GM10266 (cell line): ENCODE results near the gene NCKAP5.
"Not testable (repeated sequence)": the region's sequence is repeated elsewhere in the genome, so short reads cannot be mapped to it uniquely, and the experiment has no call there.

Experiments
- DNase-seq: peaks from one replicate; pipeline ENCODE4 v3.0.0; 2012; ENCODE audit errors: extremely low spot score
- CTCF ChIP-seq: IDR thresholded peaks from 2 replicates; pipeline ENCODE4 v1.5.1; 2012; ENCODE audit warnings: mild to moderate bottlenecking, low read depth; ENCODE audit not compliant: control insufficient read depth, insufficient read depth; ENCODE audit errors: missing control alignments

Gene NCKAP5

GRCh38 chr2:133231264-133231663, 337.0 kb downstream of the NCKAP5 start:
- DNase-seq = no peak
- TF ChIP-seq CTCF = no peak

- no peak for DNase-seq
- no peak for TF ChIP-seq CTCF
Observed at GRCh38 chr2:133229974-133230373, 338.3 kb downstream of the NCKAP5 start.

DNA sequence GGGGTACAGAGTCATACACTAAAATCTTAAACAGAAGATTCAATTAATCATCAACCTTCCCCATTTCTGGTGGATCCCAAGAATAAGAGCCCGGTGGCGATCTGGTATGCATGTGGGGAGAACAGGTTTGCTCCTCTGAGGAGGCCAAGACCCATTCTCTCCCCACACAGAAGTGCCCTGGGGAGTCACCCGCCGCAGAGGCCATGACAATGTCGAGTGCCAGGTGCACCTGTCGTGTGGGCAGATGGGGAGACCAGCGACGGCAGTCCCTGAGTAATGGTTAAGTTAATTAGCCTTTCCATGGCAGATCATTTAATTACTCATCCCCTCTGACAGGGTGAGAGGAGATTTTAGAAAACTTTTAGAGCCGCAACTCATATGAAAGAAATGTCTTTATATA, 345.0 kb downstream of the NCKAP5 start:
- no peak for DNase-seq

DNA sequence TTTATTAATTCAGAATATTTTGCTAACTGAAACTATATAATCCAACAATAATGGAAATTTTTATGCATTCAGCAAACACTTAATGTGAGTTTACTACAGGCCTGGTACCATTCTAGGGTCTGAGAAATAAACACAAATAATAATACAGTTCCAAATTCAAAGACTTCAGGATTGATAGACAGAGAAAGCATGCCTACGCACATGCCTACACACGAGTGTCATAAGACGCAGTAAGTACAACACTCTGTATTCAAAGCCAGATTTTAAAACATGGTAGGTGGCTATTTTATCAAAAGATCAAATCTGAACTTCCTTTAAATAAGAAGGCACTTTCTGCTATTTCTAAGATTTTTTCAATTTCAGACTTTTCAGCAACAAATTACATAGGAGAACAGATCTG, 346.9 kb downstream of the NCKAP5 start:
- TF ChIP-seq CTCF = no peak
- no peak for DNase-seq

More for the DNA sequence above, 345.0 kb downstream of the NCKAP5 start:
- TF ChIP-seq CTCF = no peak

DNA sequence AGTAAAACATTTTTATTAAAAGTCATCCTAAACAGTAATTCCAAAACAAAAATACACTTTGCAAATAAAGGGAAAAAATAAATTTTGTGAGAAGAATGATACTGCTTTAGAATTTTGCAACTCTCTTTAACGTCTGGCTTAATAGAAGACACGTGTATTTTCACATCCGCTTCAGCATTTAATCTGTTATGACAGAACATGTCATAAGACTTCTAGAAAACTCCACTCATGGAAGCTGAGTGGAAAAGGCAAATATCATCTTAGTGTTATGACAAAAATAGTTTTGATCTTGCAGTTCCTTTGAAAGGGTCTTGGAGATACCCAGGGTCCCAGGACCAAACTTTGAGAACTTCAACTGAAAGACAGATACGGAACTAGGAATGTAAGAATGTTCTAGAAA, 350.1 kb downstream of the NCKAP5 start:
- no peak for DNase-seq
- TF ChIP-seq CTCF = no peak

- no peak for TF ChIP-seq CTCF
- DNase-seq = no peak
Observed at GRCh38 chr2:133215477-133215876, 352.8 kb downstream of the NCKAP5 start.

GRCh38 chr2:133213651-133214050, 354.6 kb downstream of the NCKAP5 start:
- TF ChIP-seq CTCF = no peak
- DNase-seq = no peak

DNA sequence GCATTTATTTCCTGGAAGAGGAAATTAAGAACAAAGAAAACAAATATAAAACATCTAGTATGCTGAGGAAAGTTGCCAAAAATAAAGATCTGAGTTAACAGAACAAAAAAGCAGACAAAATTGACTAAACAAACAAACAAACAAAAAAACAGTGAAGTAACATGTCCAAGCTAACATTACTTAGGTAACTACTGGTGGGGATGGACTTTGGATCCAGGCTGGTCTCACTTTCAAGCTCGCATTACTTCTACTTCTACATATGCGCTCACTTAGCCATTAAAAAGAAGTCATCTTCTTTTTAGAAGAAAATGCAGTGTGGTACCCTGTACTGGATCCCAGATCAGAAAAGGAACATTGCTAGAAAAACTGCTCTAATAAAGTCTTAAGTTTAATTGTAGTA, 358.9 kb downstream of the NCKAP5 start:
- no peak for TF ChIP-seq CTCF
- DNase-seq = no peak

- DNase-seq = not testable (repeated sequence)
Observed at GRCh38 chr2:133206666-133207065, 361.6 kb downstream of the NCKAP5 start.
